Measurements from ENCODE around the gene CLCN2. TPM values are rescaled to one million over a fixed set of nuclear protein-coding genes. Genes with fewer than 3 reads are reported as not detected.

CLCN2 gene
- total RNA-seq, 4 donors from 2014 or later = 1.3 to 5.8 (median 1.9) TPM

- TF ChIP-seq CTCF (IDR thresholded peaks at IDR 0.05; ENCODE audit: low read depth) = no peak
Observed at GRCh38 chr3:184384342-184384741, 22.9 kb upstream of the CLCN2 start.

GRCh38 chr3:184383033-184383740 lies 21.8 kb upstream of the CLCN2 start:
- no peak for TF ChIP-seq CTCF (IDR thresholded peaks at IDR 0.05; ENCODE audit: low read depth)

- no peak for TF ChIP-seq CTCF (IDR thresholded peaks at IDR 0.05; ENCODE audit: low read depth)
Observed at GRCh38 chr3:184382326-184383032, 21.1 kb upstream of the CLCN2 start.

GRCh38 chr3:184381261-184382224 lies 20.1 kb upstream of the CLCN2 start:
- no peak for TF ChIP-seq CTCF (IDR thresholded peaks at IDR 0.05; ENCODE audit: low read depth)

- TF ChIP-seq CTCF (IDR thresholded peaks at IDR 0.05; ENCODE audit: low read depth) = no peak
Observed at GRCh38 chr3:184380627-184381260, 19.3 kb upstream of the CLCN2 start.

- no peak for TF ChIP-seq CTCF (IDR thresholded peaks at IDR 0.05; ENCODE audit: low read depth)
Observed at GRCh38 chr3:184380185-184380626, 18.8 kb upstream of the CLCN2 start.
